ENCODE measurements around the gene LSAMP.
A peak's percentile ranks its signal among the peaks of the same experiment; 100 is the strongest.

- TF ChIP-seq CTCF (conservative IDR thresholded peaks at IDR 0.05) (peak; percentile 95), EZH2 (IDR thresholded peaks at IDR 0.05; ENCODE audit: low read depth) (no peak)
Measured at GRCh38 chr3:115783938-115784738, 661.1 kb downstream of the LSAMP start.

Measured in PC-9 (cell line).